Left renal cortex interstitium (tissue), 4 donors: ENCODE measurements around the gene C22orf42. TPM values are rescaled to one million over a fixed set of nuclear protein-coding genes. Genes with fewer than 3 reads are reported as not detected.
"Not testable (repeated sequence)": the region's sequence is repeated elsewhere in the genome, so short reads cannot be mapped to it uniquely, and the experiment has no call there.

Source experiments
- DNase-seq, 4 donors: peaks; one replicate each; pipeline ENCODE4 v3.0.0-alpha.2; 2013; ENCODE audit warnings: low read depth in 4 of 4, low spot score in 2 of 4, missing footprints in 1 of 4
- polyA plus RNA-seq, 4 donors: library from polyadenylated mRNA; unstranded; fragments of 120-200 nt; gene quantifications; one replicate each; pipeline ENCODE4 v1.2.1, GENCODE V29; 2013; ENCODE audit not compliant: insufficient read length in 4 of 4

C22orf42 gene
- not detected for polyA plus RNA-seq

- no peak for DNase-seq
These were observed at the start of gene C22orf42 for GRCh38 chr22:32158712-32159533. C22orf42 (minus strand) TSS chr22:32159303; CDS start chr22:32159215, 88 bp downstream.

GRCh38 chr22:32208681-32209080, 49.6 kb upstream of the C22orf42 start:
- DNase-seq: no peak

- no peak for DNase-seq
These were observed 48.9 kb upstream of the C22orf42 start for GRCh38 chr22:32207971-32208480.

GRCh38 chr22:32206774-32207758, 48.0 kb upstream of the C22orf42 start:
- DNase-seq: no peak

GRCh38 chr22:32205974-32206773, 47.1 kb upstream of the C22orf42 start:
- no peak for DNase-seq

GRCh38 chr22:32204856-32205722, 46.0 kb upstream of the C22orf42 start, which contains the start of gene RFPL2:
RFPL2 (minus strand) TSS chr22:32205073; CDS start chr22:32202451, 2,622 bp downstream.
- peak in 1 of 4 donors; percentile 9 for DNase-seq

GRCh38 chr22:32204040-32204855, 45.1 kb upstream of the C22orf42 start:
- DNase-seq: peak in 1 of 4 donors; percentile 21

GRCh38 chr22:32203181-32204039, 44.3 kb upstream of the C22orf42 start:
- no peak for DNase-seq

- peak in 2 of 4 donors; percentile 41 to 50 for DNase-seq
These were observed 43.6 kb upstream of the C22orf42 start for GRCh38 chr22:32202539-32203180.

GRCh38 chr22:32202161-32202538, 43.0 kb upstream of the C22orf42 start:
- no peak for DNase-seq

GRCh38 chr22:32200752-32201151, 41.6 kb upstream of the C22orf42 start:
- no peak for DNase-seq

GRCh38 chr22:32199961-32200360, 40.9 kb upstream of the C22orf42 start:
- no peak for DNase-seq

GRCh38 chr22:32199341-32199740, 40.2 kb upstream of the C22orf42 start:
- DNase-seq: no peak

GRCh38 chr22:32197553-32198226, 38.6 kb upstream of the C22orf42 start:
- DNase-seq: not testable (repeated sequence)

GRCh38 chr22:32195900-32196299, 36.8 kb upstream of the C22orf42 start:
- DNase-seq: not testable (repeated sequence)

GRCh38 chr22:32193346-32193745, 34.2 kb upstream of the C22orf42 start:
- DNase-seq: not testable (repeated sequence)
